RCC 7860 (cell line): ENCODE data around the gene ELMO1.

Experiments
- DNase-seq: peaks from one replicate; pipeline ENCODE4 v3.0.0-alpha.2; 2015; ENCODE audit warnings: low spot score
- FAIRE-seq: peaks from 2 replicates; lab custom pipeline; 2012; peaks lifted over from hg19 to GRCh38; lab: Jason Lieb, UNC

ELMO1 gene

DNA sequence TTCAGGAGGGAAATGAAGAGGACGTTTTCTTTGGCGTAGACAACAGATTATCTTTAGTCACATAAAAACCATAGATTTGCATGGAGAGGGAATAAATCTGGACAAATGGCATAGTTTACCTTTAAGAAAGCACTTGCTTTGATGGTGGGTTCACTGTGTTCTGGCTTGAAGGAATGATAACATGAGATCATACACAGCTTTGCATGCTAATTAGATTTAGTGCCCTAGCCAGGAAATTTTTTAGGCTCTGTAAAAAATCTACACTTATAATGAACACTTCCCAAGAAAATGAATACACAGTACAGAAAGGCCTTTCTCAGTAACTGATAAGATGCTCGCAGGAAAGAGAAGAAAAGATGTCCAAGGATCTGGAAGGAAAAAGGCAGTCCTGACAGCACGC lies 506.1 kb downstream of the ELMO1 start:
- FAIRE-seq (no peak), DNase-seq (no peak)

DNA sequence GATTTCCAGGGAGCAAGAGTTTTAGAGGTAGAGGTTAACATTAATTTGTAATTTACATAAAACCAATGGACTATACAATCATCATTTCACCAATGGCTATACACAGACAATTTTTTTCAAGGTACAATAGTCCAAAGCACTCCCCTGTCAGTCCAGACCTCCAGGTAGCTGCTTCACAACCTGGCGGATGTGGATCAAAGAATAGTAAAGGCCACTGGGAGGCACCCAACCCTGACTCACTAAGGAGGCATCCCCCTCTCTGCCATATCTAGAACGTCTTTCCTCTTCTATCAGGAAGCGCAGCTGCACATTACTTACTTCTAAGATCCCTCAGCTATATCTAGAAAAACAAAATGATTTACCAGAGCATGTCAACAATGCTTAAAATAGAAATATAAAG lies 506.6 kb downstream of the ELMO1 start:
- DNase-seq (no peak), FAIRE-seq (no peak)

DNA sequence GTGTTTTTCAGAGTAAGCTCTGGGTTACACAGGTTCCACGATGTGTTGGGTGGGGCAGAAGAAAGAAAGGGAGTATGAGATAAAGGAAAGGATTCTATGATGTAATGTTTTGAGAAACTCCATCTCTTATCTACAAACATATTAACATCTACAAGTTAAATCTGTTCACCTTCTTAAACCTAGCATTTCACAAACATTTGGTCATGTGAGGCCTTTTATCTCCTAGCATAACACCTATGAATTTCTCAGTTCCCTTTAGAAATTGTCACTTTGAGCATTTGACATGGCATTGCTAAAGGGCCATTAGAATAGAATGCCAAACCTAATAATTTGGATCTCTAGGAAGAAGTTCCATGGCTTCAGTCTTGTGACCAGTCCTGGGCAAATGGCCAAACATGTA lies 507.3 kb downstream of the ELMO1 start:
- FAIRE-seq (no peak), DNase-seq (no peak)

DNA sequence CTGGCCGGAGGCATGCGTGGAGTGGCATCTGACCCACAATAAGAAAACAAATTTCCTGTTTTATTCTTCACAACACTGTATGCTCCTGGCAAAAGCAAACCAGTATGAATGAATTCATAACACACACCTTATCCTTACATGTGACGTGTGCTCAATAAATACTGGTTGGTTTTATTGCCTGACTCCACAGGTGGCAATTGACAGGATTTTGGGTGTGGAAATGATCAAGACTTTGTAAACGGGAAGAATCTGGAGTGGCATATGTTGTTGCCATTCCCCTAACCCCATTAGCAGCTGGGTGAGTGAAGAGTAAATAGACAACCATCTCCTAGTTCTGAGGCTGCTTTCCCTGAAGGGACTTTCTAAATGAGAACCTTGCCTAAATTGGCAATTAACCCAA lies 508.8 kb downstream of the ELMO1 start:
- DNase-seq = no peak
- FAIRE-seq = no peak

- DNase-seq (no peak), FAIRE-seq (no peak)
Observed at GRCh38 chr7:36937754-36938563, 510.7 kb downstream of the ELMO1 start.

GRCh38 chr7:36931892-36932291 lies 516.8 kb downstream of the ELMO1 start:
- FAIRE-seq = no peak
- DNase-seq = no peak

DNA sequence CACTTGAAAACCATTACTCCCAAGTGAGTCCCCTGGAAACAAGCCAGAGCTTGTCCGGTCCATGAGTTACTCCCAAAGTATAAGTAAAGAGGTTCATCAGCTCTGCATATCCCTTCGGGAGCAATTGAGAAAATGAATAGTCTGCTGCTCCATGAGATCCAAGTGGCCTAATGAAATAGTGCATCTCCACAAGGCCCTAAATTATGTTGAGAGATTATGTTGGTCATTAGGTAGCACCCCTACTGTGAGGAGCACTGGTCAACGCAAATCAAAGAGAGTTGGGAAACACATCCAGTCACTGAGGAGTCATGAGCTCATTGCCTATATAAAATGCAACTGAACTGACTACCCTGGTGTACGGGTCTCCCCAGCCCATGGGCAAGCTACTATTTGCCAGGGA lies 518.9 kb downstream of the ELMO1 start:
- FAIRE-seq (no peak), DNase-seq (no peak)

DNA sequence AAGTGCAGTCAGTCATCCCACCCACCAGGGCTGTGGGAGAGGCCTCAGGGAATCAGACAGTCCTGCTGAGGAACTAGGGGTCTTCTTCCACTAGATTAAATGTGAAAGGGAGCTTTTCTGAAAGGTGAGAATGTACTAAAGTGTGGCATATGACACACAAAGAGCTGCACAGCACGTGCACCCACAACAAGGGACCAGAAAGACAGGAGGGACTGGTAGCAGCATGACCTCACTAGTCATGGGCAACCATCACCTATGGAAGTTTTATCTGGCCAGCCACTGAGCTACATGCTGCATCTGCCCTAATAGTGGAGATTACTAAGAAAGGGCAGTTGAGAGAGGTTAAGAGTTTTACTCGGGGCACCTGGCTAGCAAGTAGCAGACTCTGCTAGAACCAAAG lies 519.9 kb downstream of the ELMO1 start:
- DNase-seq (no peak), FAIRE-seq (no peak)

DNA sequence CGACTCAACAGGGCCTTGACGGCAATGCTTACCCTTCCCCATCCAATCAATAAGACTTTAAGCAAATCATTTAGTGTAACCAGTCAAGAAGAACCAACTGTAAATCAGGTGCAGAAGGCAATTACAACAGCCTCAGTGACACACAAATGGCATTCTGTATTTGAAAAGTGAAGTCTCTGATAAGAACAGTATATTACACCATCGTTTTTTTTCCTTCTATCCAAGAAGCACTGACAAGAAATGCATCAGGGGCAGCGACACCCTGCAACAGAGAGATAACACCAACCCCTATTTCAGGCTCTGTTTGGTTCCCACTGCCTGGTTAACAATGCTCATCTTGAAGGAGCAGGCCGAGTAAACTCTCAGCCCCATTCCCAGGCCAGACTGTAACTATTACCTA lies 520.4 kb downstream of the ELMO1 start:
- DNase-seq (no peak), FAIRE-seq (no peak)

DNA sequence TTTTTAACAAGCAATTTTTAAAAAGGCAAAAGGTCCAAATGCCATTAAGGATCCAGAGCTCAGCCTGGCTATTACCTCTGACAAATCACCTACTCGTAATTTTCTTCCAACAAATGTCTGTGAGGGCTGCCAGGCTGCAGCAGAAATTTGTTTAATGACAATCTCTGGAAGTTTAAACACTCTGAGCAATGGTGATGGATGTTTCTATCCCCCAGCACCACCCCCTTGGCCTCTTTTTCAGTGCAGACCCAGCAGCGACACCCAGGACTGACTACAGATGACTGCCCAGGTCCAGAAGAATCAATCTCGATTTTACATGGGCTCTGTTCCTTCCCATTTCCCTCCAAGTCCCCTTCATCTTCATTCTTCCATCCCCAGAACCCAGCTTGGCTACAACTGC lies 523.0 kb downstream of the ELMO1 start:
- FAIRE-seq (no peak), DNase-seq (no peak)

DNA sequence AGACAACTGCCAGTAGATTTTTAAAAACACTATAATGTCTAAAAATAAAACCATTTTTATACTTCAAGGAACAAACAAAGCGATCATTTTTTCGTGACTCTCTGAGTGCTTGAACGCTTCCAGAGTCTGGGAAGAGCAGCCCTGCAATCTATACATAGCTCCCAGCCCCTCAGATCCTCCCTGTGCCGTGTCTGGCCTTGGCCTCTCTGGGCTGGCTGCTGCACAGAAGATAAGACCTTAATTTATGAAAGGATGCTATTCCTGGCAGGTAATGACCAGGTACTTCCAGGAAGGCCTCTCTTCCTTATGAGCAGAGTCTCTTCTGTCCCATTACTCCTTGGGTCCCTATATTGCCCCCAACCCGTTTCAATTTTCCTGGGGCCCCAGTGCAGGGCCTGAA lies 523.5 kb downstream of the ELMO1 start:
- FAIRE-seq = no peak
- no peak for DNase-seq

DNA sequence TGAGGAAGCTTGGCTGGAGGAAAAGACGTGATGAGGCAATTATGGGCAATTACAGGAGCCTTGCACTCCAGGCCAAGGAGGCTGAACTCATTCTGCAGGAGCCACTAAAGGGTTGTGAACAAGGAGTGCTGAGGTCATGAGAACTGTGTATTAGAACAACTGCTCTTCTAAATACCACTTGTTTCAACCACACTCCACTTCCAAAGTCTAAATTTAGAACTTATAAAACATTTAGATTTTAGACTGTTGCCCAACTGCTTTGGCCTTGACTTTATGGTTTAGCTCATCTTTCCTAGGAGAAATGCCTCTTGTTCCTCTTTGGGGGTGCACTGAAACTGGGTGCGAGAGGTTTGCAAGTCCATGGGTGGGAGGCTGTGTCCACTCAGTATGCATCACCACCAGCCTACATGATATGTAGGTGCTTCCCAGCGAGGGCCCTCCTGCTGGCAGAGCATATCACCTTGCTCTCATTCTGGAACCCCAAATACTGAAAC lies 524.7 kb downstream of the ELMO1 start:
- DNase-seq = no peak
- FAIRE-seq = no peak

DNA sequence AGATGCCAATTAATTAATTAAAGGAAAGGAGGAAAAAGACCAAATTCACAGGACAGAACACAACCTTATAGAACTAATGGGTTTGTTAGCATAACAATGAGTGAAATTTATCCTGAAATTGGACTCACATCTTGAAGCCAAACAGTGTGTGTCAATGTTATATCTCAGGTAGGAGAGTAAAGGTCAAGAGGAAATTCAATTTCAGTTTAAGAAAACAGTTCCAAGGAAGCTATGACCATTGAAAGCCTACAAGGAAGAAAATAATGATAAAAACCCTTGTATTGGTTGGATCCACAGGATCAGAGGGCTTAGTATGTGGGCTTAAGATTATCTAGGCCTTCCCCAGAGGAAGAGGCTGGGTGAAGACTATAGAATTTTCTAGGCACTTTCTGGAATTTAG lies 525.5 kb downstream of the ELMO1 start:
- no peak for DNase-seq
- no peak for FAIRE-seq

GRCh38 chr7:36920433-36920832 lies 528.2 kb downstream of the ELMO1 start:
- FAIRE-seq (no peak), DNase-seq (no peak)

- DNase-seq = no peak
- FAIRE-seq = no peak
Observed at GRCh38 chr7:36919738-36920137, 528.9 kb downstream of the ELMO1 start.

GRCh38 chr7:36918591-36918990 lies 530.1 kb downstream of the ELMO1 start:
- no peak for DNase-seq

GRCh38 chr7:36916619-36917018 lies 532.0 kb downstream of the ELMO1 start:
- no peak for DNase-seq
- no peak for FAIRE-seq

More at GRCh38 chr7:36918591-36918990, 530.1 kb downstream of the ELMO1 start:
- no peak for FAIRE-seq

DNA sequence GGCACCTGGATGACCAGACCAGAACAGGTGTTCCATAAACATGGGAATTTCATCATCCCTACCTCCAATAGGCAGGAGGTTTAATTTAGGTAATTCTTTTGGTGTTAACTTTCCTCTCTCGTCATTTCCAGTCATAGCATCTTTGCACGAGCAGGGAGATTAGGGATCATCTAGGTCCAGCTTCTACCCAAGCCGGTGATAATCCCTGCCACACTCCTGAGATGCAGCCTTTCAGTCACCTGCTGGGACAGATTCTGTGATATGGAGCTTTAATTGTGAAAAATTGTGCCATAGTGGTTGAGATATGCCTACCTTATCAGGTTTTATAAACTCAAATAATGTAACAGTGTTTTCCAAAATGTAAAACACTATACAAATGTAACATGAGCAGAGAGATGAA lies 532.5 kb downstream of the ELMO1 start:
- DNase-seq = no peak
- FAIRE-seq = no peak

GRCh38 chr7:36911788-36912187 lies 536.9 kb downstream of the ELMO1 start:
- DNase-seq (no peak), FAIRE-seq (no peak)

DNA sequence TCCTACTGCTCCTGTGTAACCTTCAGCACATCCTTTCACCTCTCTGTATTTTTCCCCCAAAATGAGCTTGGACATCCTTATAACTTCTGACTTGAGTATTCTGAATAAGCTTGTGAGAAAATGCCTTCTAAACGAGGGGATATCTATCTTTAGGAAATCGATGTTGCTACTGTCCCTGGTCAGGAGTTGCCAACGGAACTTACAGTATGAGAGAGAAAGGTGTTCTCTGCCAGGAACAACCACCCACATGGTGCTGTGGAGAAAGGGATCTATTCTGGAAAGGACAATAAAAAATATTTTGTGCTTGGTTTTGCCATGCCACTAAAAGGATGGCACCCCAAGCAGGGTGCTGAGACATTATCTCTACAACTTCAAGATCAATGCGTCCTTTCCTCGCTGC lies 537.8 kb downstream of the ELMO1 start:
- FAIRE-seq (no peak), DNase-seq (no peak)

DNA sequence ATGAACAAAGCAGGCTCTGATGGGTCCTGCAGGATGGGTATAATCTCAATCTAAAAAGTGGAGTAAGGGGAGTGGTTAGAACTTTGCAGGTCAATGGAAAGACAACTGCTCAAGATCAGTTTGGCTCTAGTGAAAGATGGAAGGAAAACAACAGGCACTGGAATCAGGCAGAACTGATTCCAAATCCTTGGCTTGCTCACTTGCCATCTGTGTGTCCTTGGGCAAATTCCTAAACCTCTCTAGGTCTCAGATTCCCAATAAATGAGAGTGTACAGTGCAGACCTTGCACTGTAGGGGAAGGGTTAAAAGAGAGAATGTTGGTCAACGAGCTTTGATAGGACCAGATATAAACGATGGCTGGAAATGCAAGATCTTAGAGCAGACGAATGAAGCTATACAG lies 538.3 kb downstream of the ELMO1 start:
- DNase-seq (no peak), FAIRE-seq (no peak)

GRCh38 chr7:36906956-36907635 lies 541.6 kb downstream of the ELMO1 start:
- no peak for DNase-seq
- FAIRE-seq = no peak
